ENCODE measurements around the gene ZFYVE26. TPM values are rescaled to one million over a fixed set of nuclear protein-coding genes. Genes with fewer than 3 reads are reported as not detected.

ZFYVE26 gene
- total RNA-seq, 1 experiment from 2014 or later = 13.2 TPM

GRCh38 chr14:67749341-67750084, 66.9 kb downstream of the ZFYVE26 start:
- Histone ChIP-seq H3K36me3 (ENCODE audit: control insufficient read depth in 1 of 2, insufficient read depth in 2 of 2, low read length in 2 of 2) (peaks cover 7 to 11% of the 10 kb centered on the region in 2 experiments; a peak in 2 of 4 replicates), H3K4me3 (replicated peaks in 1 of 2; ENCODE audit: low read depth in 1 of 2, low read length in 2 of 2) (no peak overlapping the region), H3K4me1 (ENCODE audit: control insufficient read depth in 1 of 2, insufficient read depth in 2 of 2, low read length in 2 of 2) (no peaks in the 10 kb centered on the region), H3K27me3 (ENCODE audit: insufficient read depth, low read length) (no peaks in the 10 kb centered on the region), H3K9ac (ENCODE audit: low read length) (no peak overlapping the region), H2AFZ (ENCODE audit: low read depth, low read length, poor library complexity, severe bottlenecking) (no peak overlapping the region), H3K9me2 (ENCODE audit: insufficient read depth) (no peaks in the 10 kb centered on the region), H3K27ac (ENCODE audit: low read depth, low read length) (no peak overlapping the region), H4K20me1 (ENCODE audit: insufficient read depth) (no peaks in the 10 kb centered on the region), H3K79me2 (ENCODE audit: insufficient read depth, low read length) (no peaks in the 10 kb centered on the region), H3K9me3 (ENCODE audit: control insufficient read depth in 1 of 2, insufficient read depth in 1 of 2, low read depth in 1 of 2, low read length in 2 of 2) (no peaks in the 10 kb centered on the region), H3K4me2 (ENCODE audit: low read length) (no peak overlapping the region)
- TF ChIP-seq CTCF (IDR thresholded peaks at IDR 0.05 in 2 of 3, conservative IDR thresholded peaks at IDR 0.05 in 1 of 3; ENCODE audit: borderline replicate concordance in 1 of 3, insufficient read depth in 1 of 3, low read depth in 2 of 3, low read length in 2 of 3) (no peak), JUND (IDR thresholded peaks at IDR 0.05) (no peak), ATF3 (IDR thresholded peaks at IDR 0.05) (no peak), CBX3 (IDR thresholded peaks at IDR 0.05; ENCODE audit: low read depth) (no peak), YY1 (IDR thresholded peaks at IDR 0.05; ENCODE audit: extremely low read depth, insufficient replicate concordance, low read depth, low read length) (no peak), EZH2 (IDR thresholded peaks at IDR 0.05) (no peak), SP1 (IDR thresholded peaks at IDR 0.05; ENCODE audit: low read depth) (no peak), ZBTB33 (IDR thresholded peaks at IDR 0.05; ENCODE audit: extremely low read depth, insufficient replicate concordance, low read length) (no peak), POLR2A (IDR thresholded peaks at IDR 0.05; ENCODE audit: borderline replicate concordance, extremely low read depth, insufficient read depth, insufficient read length) (no peak), SRF (IDR thresholded peaks at IDR 0.05; ENCODE audit: low read depth) (no peak), ZFX (IDR thresholded peaks at IDR 0.05) (no peak), FOSL1 (IDR thresholded peaks at IDR 0.05; ENCODE audit: low read depth) (no peak), RAD21 (IDR thresholded peaks at IDR 0.05; ENCODE audit: low read depth) (no peak), EGR1 (IDR thresholded peaks at IDR 0.05; ENCODE audit: low read depth) (no peak), POLR2AphosphoS5 (IDR thresholded peaks at IDR 0.05; ENCODE audit: low read depth, low read length) (no peak), MAX (IDR thresholded peaks at IDR 0.05) (no peak), SIN3A (IDR thresholded peaks at IDR 0.05; ENCODE audit: low read depth) (no peak)
- no TSS peak for BruUV-seq (replicated peaks)
- ChIA-PET POLR2A (no interaction called here), RAD21 (ENCODE audit: low non-redundant PET in 1 of 2, low total read pairs in 2 of 2, uncharacterized antibody in 2 of 2, unreplicated experiment in 2 of 2) (no interaction called here), CTCF (no interaction called here)
- intact Hi-C loops (cut with micrococcal nuclease) = no loop called here
- ATAC-seq (no peak), DNase-seq (ENCODE audit: low read depth, low spot score) (no peak)
